ENCODE results near the gene PLA2G4E.

Gene PLA2G4E

GRCh38 chr15:42016971-42017370 lies 3.9 kb downstream of the PLA2G4E start:
- DNase-seq: no peak

- no peak for DNase-seq
Observed at GRCh38 chr15:42014406-42014805, 6.4 kb downstream of the PLA2G4E start.

- DNase-seq: no peak
Observed at GRCh38 chr15:42012928-42013482, 7.8 kb downstream of the PLA2G4E start.

- DNase-seq: no peak
Observed at GRCh38 chr15:42012241-42012640, 8.6 kb downstream of the PLA2G4E start.

GRCh38 chr15:42011074-42011473 lies 9.8 kb downstream of the PLA2G4E start:
- DNase-seq: no peak

- no peak for DNase-seq
Observed at GRCh38 chr15:42010434-42010833, 10.4 kb downstream of the PLA2G4E start.

- DNase-seq: no peak
Observed at GRCh38 chr15:42009474-42009873, 11.4 kb downstream of the PLA2G4E start.

GRCh38 chr15:42009022-42009421 lies 11.8 kb downstream of the PLA2G4E start:
- no peak for DNase-seq

- no peak for DNase-seq
Observed at GRCh38 chr15:42007386-42007785, 13.5 kb downstream of the PLA2G4E start.

GRCh38 chr15:42002333-42002732 lies 18.5 kb downstream of the PLA2G4E start:
- no peak for DNase-seq

GRCh38 chr15:42001236-42001635 lies 19.6 kb downstream of the PLA2G4E start:
- no peak for DNase-seq

GRCh38 chr15:41999290-42000285 lies 21.3 kb downstream of the PLA2G4E start:
- DNase-seq: no peak

- DNase-seq: no peak
Observed at GRCh38 chr15:41997845-41998244, 23.0 kb downstream of the PLA2G4E start.

GRCh38 chr15:41996921-41997592 lies 23.8 kb downstream of the PLA2G4E start:
- DNase-seq: no peak

GRCh38 chr15:41996376-41996775 lies 24.5 kb downstream of the PLA2G4E start:
- DNase-seq: no peak

- DNase-seq: no peak
Observed at GRCh38 chr15:41995476-41995855, 25.4 kb downstream of the PLA2G4E start.

GRCh38 chr15:41994772-41995475 lies 25.9 kb downstream of the PLA2G4E start:
- DNase-seq: no peak

GRCh38 chr15:41994171-41994650 lies 26.6 kb downstream of the PLA2G4E start:
- no peak for DNase-seq

- no peak for DNase-seq
Observed at GRCh38 chr15:41993472-41994170, 27.2 kb downstream of the PLA2G4E start.

- no peak for DNase-seq
Observed at GRCh38 chr15:41992803-41993190, 28.0 kb downstream of the PLA2G4E start.

GRCh38 chr15:41992151-41992802 lies 28.6 kb downstream of the PLA2G4E start:
- DNase-seq: no peak

GRCh38 chr15:41990691-41991090 lies 30.2 kb downstream of the PLA2G4E start:
- DNase-seq: no peak

Measured in NCI-H524 treated with DMSO at 0.1 percent for 48 hours (cell line).